Measurements from ENCODE around the gene EDAR. TPM values are rescaled to one million over a fixed set of nuclear protein-coding genes. Genes with fewer than 3 reads are reported as not detected.

EDAR gene
- polyA plus RNA-seq, 3 donors from 2014 or later = not detected

- Mint-ChIP-seq H3K9me3 (peaks cover 0 to 7% (median 1%) of the 10 kb centered on the region in 6 donors), H3K27me3 (ENCODE audit: low read depth in 3 of 3) (peaks cover 0 to 3% (median 3%) of the 10 kb centered on the region in 3 donors), H3K36me3 (peaks cover 2 to 28% (median 20%) of the 10 kb centered on the region in 3 donors), H3K27ac (no peak overlapping the region), H3K4me3 (no peak overlapping the region), H3K4me1 (no peaks in the 10 kb centered on the region)
- DNase-seq = no peak
These were observed 111.5 kb downstream of the EDAR start for GRCh38 chr2:108877506-108877905.

GRCh38 chr2:108870069-108870644, 118.9 kb downstream of the EDAR start:
- Mint-ChIP-seq H3K27me3 (ENCODE audit: low read depth in 3 of 3) (peaks cover 0 to 2% (median 2%) of the 10 kb centered on the region in 3 donors), H3K36me3 (peaks cover 39 to 59% (median 57%) of the 10 kb centered on the region in 3 donors), H3K4me3 (no peak overlapping the region), H3K4me1 (no peaks in the 10 kb centered on the region), H3K9me3 (peaks cover 13 to 28% (median 17%) of the 10 kb centered on the region in 6 donors), H3K27ac (no peak overlapping the region)
- no peak for DNase-seq

- no peak for DNase-seq
- no peak overlapping the region for H3K27ac Mint-ChIP-seq
- H3K4me1 Mint-ChIP-seq = no peaks in the 10 kb centered on the region
- H3K9me3 Mint-ChIP-seq = peaks cover 13 to 28% (median 17%) of the 10 kb centered on the region in 6 donors
- peaks cover 0 to 2% (median 2%) of the 10 kb centered on the region in 3 donors for H3K27me3 Mint-ChIP-seq (ENCODE audit: low read depth in 3 of 3)
- peaks cover 39 to 58% (median 58%) of the 10 kb centered on the region in 3 donors for H3K36me3 Mint-ChIP-seq
- H3K4me3 Mint-ChIP-seq = no peak overlapping the region
These were observed 119.5 kb downstream of the EDAR start for GRCh38 chr2:108869542-108869941.

GRCh38 chr2:108868911-108869310, 120.1 kb downstream of the EDAR start:
- no peaks in the 10 kb centered on the region for H3K4me1 Mint-ChIP-seq
- peaks cover 38 to 52% (median 52%) of the 10 kb centered on the region in 3 donors for H3K36me3 Mint-ChIP-seq
- H3K27me3 Mint-ChIP-seq (ENCODE audit: low read depth in 3 of 3) = peaks cover 0 to 2% (median 2%) of the 10 kb centered on the region in 3 donors
- H3K9me3 Mint-ChIP-seq = peaks cover 13 to 28% (median 17%) of the 10 kb centered on the region in 6 donors
- H3K27ac Mint-ChIP-seq = no peak overlapping the region
- no peak for DNase-seq
- no peak overlapping the region for H3K4me3 Mint-ChIP-seq

- Mint-ChIP-seq H3K27ac (no peak overlapping the region), H3K36me3 (peaks cover 28 to 45% (median 42%) of the 10 kb centered on the region in 3 donors), H3K4me3 (no peak overlapping the region), H3K4me1 (no peaks in the 10 kb centered on the region), H3K27me3 (ENCODE audit: low read depth in 3 of 3) (peaks cover 0 to 2% (median 2%) of the 10 kb centered on the region in 3 donors), H3K9me3 (peaks cover 13 to 21% (median 17%) of the 10 kb centered on the region in 6 donors)
- DNase-seq = no peak
These were observed 123.0 kb downstream of the EDAR start for GRCh38 chr2:108866041-108866440.

- Mint-ChIP-seq H3K9me3 (no peaks in the 10 kb centered on the region), H3K27ac (no peak overlapping the region), H3K27me3 (ENCODE audit: low read depth in 3 of 3) (no peaks in the 10 kb centered on the region), H3K4me1 (no peaks in the 10 kb centered on the region), H3K36me3 (peaks cover 0 to 13% (median 8%) of the 10 kb centered on the region in 3 donors), H3K4me3 (no peak overlapping the region)
- DNase-seq = no peak
These were observed 130.1 kb downstream of the EDAR start for GRCh38 chr2:108858894-108859293.

- no peak overlapping the region for H3K4me3 Mint-ChIP-seq
- DNase-seq = no peak
These were observed 133.8 kb downstream of the EDAR start for GRCh38 chr2:108855194-108855593.

GRCh38 chr2:108854484-108854883, 134.5 kb downstream of the EDAR start:
- H3K36me3 Mint-ChIP-seq = peaks cover 0 to 30% (median 28%) of the 10 kb centered on the region in 3 donors
- no peaks in the 10 kb centered on the region for H3K4me1 Mint-ChIP-seq
- peaks cover 0 to 2% (median 0%) of the 10 kb centered on the region in 3 donors for H3K27me3 Mint-ChIP-seq (ENCODE audit: low read depth in 3 of 3)
- no peak for DNase-seq
- H3K9me3 Mint-ChIP-seq = no peaks in the 10 kb centered on the region
- H3K4me3 Mint-ChIP-seq = no peak overlapping the region
- H3K27ac Mint-ChIP-seq = no peak overlapping the region

More at GRCh38 chr2:108855194-108855593, 133.8 kb downstream of the EDAR start:
- Mint-ChIP-seq H3K4me1 (no peaks in the 10 kb centered on the region), H3K27ac (no peak overlapping the region), H3K27me3 (ENCODE audit: low read depth in 3 of 3) (peaks cover 0 to 2% (median 0%) of the 10 kb centered on the region in 3 donors), H3K36me3 (peaks cover 0 to 30% (median 29%) of the 10 kb centered on the region in 3 donors), H3K9me3 (no peaks in the 10 kb centered on the region)

GRCh38 chr2:108853421-108853820, 135.6 kb downstream of the EDAR start:
- DNase-seq = no peak
- Mint-ChIP-seq H3K27me3 (ENCODE audit: low read depth in 3 of 3) (peaks cover 0 to 2% (median 0%) of the 10 kb centered on the region in 3 donors), H3K4me1 (no peaks in the 10 kb centered on the region), H3K9me3 (no peaks in the 10 kb centered on the region), H3K36me3 (peaks cover 0 to 26% (median 20%) of the 10 kb centered on the region in 3 donors), H3K27ac (no peak overlapping the region), H3K4me3 (no peak overlapping the region)

GRCh38 chr2:108852375-108852774, 136.6 kb downstream of the EDAR start:
- Mint-ChIP-seq H3K27me3 (ENCODE audit: low read depth in 3 of 3) (peaks cover 0 to 2% (median 0%) of the 10 kb centered on the region in 3 donors), H3K4me1 (no peaks in the 10 kb centered on the region), H3K9me3 (no peaks in the 10 kb centered on the region), H3K27ac (no peak overlapping the region), H3K4me3 (no peak overlapping the region), H3K36me3 (peaks cover 0 to 27% (median 23%) of the 10 kb centered on the region in 3 donors)
- no peak for DNase-seq

- peaks cover 4 to 24% (median 23%) of the 10 kb centered on the region in 3 donors for H3K36me3 Mint-ChIP-seq
- no peak overlapping the region for H3K27ac Mint-ChIP-seq
- H3K27me3 Mint-ChIP-seq (ENCODE audit: low read depth in 3 of 3) = peaks cover 0 to 2% (median 2%) of the 10 kb centered on the region in 3 donors
- H3K9me3 Mint-ChIP-seq = no peaks in the 10 kb centered on the region
- H3K4me3 Mint-ChIP-seq = no peak overlapping the region
- H3K4me1 Mint-ChIP-seq = no peaks in the 10 kb centered on the region
- DNase-seq = no peak
These were observed 142.0 kb downstream of the EDAR start for GRCh38 chr2:108847000-108847399.

GRCh38 chr2:108845923-108846322, 143.1 kb downstream of the EDAR start:
- DNase-seq = no peak
- H3K27me3 Mint-ChIP-seq (ENCODE audit: low read depth in 3 of 3) = peaks cover 0 to 2% (median 2%) of the 10 kb centered on the region in 3 donors
- H3K36me3 Mint-ChIP-seq = peaks cover 13 to 30% (median 21%) of the 10 kb centered on the region in 3 donors
- H3K4me1 Mint-ChIP-seq = no peaks in the 10 kb centered on the region
- H3K27ac Mint-ChIP-seq = no peak overlapping the region
- H3K4me3 Mint-ChIP-seq = no peak overlapping the region
- H3K9me3 Mint-ChIP-seq = peaks cover 0 to 2% (median 0%) of the 10 kb centered on the region in 6 donors

Measured in immature natural killer cell (primary cell).